H9 (cell line): Measurements from ENCODE around the gene ENC1. TPM values are rescaled to one million over a fixed set of nuclear protein-coding genes. Genes with fewer than 3 reads are reported as not detected.

Experiments
- DNase-seq: peaks from one replicate; pipeline ENCODE4 v3.0.0-alpha.2; 2017
- H2AFZ ChIP-seq: one replicate; pipeline ENCODE4 v1.6.1; 2013; ENCODE audit warnings: mild to moderate bottlenecking, low read length, control low read depth, moderate library complexity
- H2AK5ac ChIP-seq: 2 replicates; pipeline ENCODE4 v1.6.1; 2013; ENCODE audit warnings: low read length, control low read depth, mixed read lengths; ENCODE audit not compliant: insufficient read length
- H2BK120ac ChIP-seq: one replicate; pipeline ENCODE4 v1.6.1; 2013; ENCODE audit warnings: low read depth, mild to moderate bottlenecking, low read length, control low read depth, inconsistent platforms; ENCODE audit not compliant: poor library complexity, severe bottlenecking
- H2BK12ac ChIP-seq: 2 replicates; pipeline ENCODE4 v1.6.1; 2013; ENCODE audit warnings: low read length, control low read depth, mixed read lengths, low read depth; ENCODE audit not compliant: insufficient read length
- H2BK15ac ChIP-seq: 2 replicates; pipeline ENCODE4 v1.6.1; 2013; ENCODE audit warnings: low read depth, low read length, control low read depth
- H2BK20ac ChIP-seq: one replicate; pipeline ENCODE4 v1.6.1; 2013; ENCODE audit warnings: low read depth, mild to moderate bottlenecking, low read length, control low read depth, inconsistent platforms; ENCODE audit not compliant: poor library complexity, severe bottlenecking
- H2BK5ac ChIP-seq: 2 replicates; pipeline ENCODE4 v1.6.1; 2013; ENCODE audit warnings: low read length, control low read depth, mixed read lengths; ENCODE audit not compliant: insufficient read length
- H3K14ac ChIP-seq: 2 replicates; pipeline ENCODE4 v1.6.1; 2013; ENCODE audit warnings: low read length, control low read depth; ENCODE audit not compliant: insufficient read depth
- H3K18ac ChIP-seq: 2 replicates; pipeline ENCODE4 v1.6.1; 2013; ENCODE audit warnings: low read depth, mild to moderate bottlenecking, mixed read lengths, low read length, control low read depth; ENCODE audit not compliant: insufficient read length
- H3K23ac ChIP-seq: 2 replicates; pipeline ENCODE4 v1.6.1; 2013; ENCODE audit warnings: low read length, control low read depth, mixed read lengths, low read depth; ENCODE audit not compliant: insufficient read length
- H3K23me2 ChIP-seq: 2 replicates; pipeline ENCODE4 v1.6.1; 2013; ENCODE audit warnings: low read depth, mild to moderate bottlenecking, mixed read lengths, low read length, control low read depth; ENCODE audit not compliant: insufficient read length, poor library complexity, severe bottlenecking
- H3K27ac ChIP-seq: 2 replicates; pipeline ENCODE4 v1.5.1; 2013; ENCODE audit warnings: low read length, control low read depth, mixed read lengths, low read depth; ENCODE audit not compliant: insufficient read length
- H3K27me3 ChIP-seq: 2 replicates; pipeline ENCODE4 v1.6.1; 2013; ENCODE audit warnings: low read length, control low read depth, inconsistent platforms; ENCODE audit not compliant: insufficient read depth
- H3K4ac ChIP-seq: 2 replicates; pipeline ENCODE4 v1.6.1; 2013; ENCODE audit warnings: low read depth, mild to moderate bottlenecking, control low read depth, inconsistent platforms, low read length, moderate library complexity
- H3K4me1 ChIP-seq: 2 replicates; pipeline ENCODE4 v1.6.1; 2013; ENCODE audit warnings: low read length, control low read depth, inconsistent platforms; ENCODE audit not compliant: insufficient read depth
- H3K4me2 ChIP-seq: 2 replicates; pipeline ENCODE4 v1.6.1; 2013; ENCODE audit warnings: low read length, control low read depth, mixed read lengths; ENCODE audit not compliant: insufficient read length, insufficient read depth
- H3K56ac ChIP-seq: 2 replicates; pipeline ENCODE4 v1.6.1; 2013; ENCODE audit warnings: low read depth, mild to moderate bottlenecking, mixed read lengths, low read length, control low read depth; ENCODE audit not compliant: insufficient read length
- H3K79me1 ChIP-seq: 2 replicates; pipeline ENCODE4 v1.6.1; 2013; ENCODE audit warnings: low read depth, mild to moderate bottlenecking, moderate library complexity, low read length, control low read depth, inconsistent platforms; ENCODE audit not compliant: insufficient read depth, poor library complexity, severe bottlenecking
- H3K79me2 ChIP-seq: 2 replicates; pipeline ENCODE4 v1.6.1; 2013; ENCODE audit warnings: low read length, control low read depth, inconsistent platforms; ENCODE audit not compliant: insufficient read depth
- H3K9ac ChIP-seq: 2 replicates; pipeline ENCODE4 v1.6.1; 2013; ENCODE audit warnings: low read length, control low read depth, mixed read lengths; ENCODE audit not compliant: insufficient read length; ENCODE audit errors: extremely low read depth
- H3K9me3 ChIP-seq: one replicate; pipeline ENCODE4 v1.6.1; 2013; ENCODE audit warnings: low read depth, low read length, inconsistent platforms; ENCODE audit not compliant: control insufficient read depth
- H3T11ph ChIP-seq: one replicate; pipeline ENCODE4 v1.6.1; 2013; ENCODE audit warnings: mild to moderate bottlenecking, low read length, control low read depth, inconsistent platforms
- H4K20me1 ChIP-seq: one replicate; pipeline ENCODE4 v1.6.1; 2013; ENCODE audit not compliant: control insufficient read depth, insufficient read length, insufficient read depth
- H4K5ac ChIP-seq: 2 replicates; pipeline ENCODE4 v1.6.1; 2013; ENCODE audit warnings: low read depth, mild to moderate bottlenecking, mixed read lengths, low read length, control low read depth; ENCODE audit not compliant: insufficient read length
- H4K8ac ChIP-seq: replicated peaks from 2 replicates; pipeline ENCODE4 v1.6.1; 2013; ENCODE audit warnings: low read length, control low read depth, mixed read lengths, low read depth; ENCODE audit not compliant: insufficient read length
- H4K91ac ChIP-seq: 2 replicates; pipeline ENCODE4 v1.6.1; 2013; ENCODE audit warnings: low read depth, mild to moderate bottlenecking, moderate library complexity, mixed read lengths, low read length, control low read depth; ENCODE audit not compliant: insufficient read length
- H3K27ac Mint-ChIP-seq, 3 experiments: 2 replicates in 2 of 3; 3 replicates in 1 of 3; pipeline ENCODE4 v1.8.0; 2020 to 2021; ENCODE audit warnings: mixed read lengths in 3 of 3, mild to moderate bottlenecking in 1 of 3, moderate library complexity in 1 of 3
- H3K27me3 Mint-ChIP-seq: 2 replicates; pipeline ENCODE4 v1.8.0; 2021; ENCODE audit warnings: low read depth, mild to moderate bottlenecking, moderate library complexity, mixed read lengths
- H3K36me3 Mint-ChIP-seq, 3 experiments: 2 replicates in 2 of 3; 3 replicates in 1 of 3; pipeline ENCODE4 v1.8.0; 2020 to 2021; ENCODE audit warnings: low read depth in 3 of 3, mixed read lengths in 3 of 3; ENCODE audit not compliant: insufficient read depth in 1 of 3
- H3K4me1 Mint-ChIP-seq, 2 experiments: 2 replicates each; pipeline ENCODE4 v1.8.0; 2020; ENCODE audit warnings: mixed read lengths in 2 of 2
- H3K4me3 Mint-ChIP-seq, 2 experiments: 2 replicates in 1 of 2; 3 replicates in 1 of 2; pipeline ENCODE4 v1.8.0; 2020 to 2021; ENCODE audit warnings: mild to moderate bottlenecking in 2 of 2, mixed read lengths in 2 of 2, moderate library complexity in 1 of 2
- H3K9me3 Mint-ChIP-seq, 2 experiments: 2 replicates in 1 of 2; 3 replicates in 1 of 2; pipeline ENCODE4 v1.8.0; 2020; ENCODE audit warnings: mild to moderate bottlenecking in 2 of 2, mixed read lengths in 2 of 2, moderate library complexity in 1 of 2
- CTCF ChIP-seq: fragments of 200-600 bp; sonication (generic); conservative IDR thresholded peaks from 3 replicates; pipeline ENCODE4 v1.8.0; 2021; ENCODE audit warnings: antibody characterized with exemption, mild to moderate bottlenecking
- WGBS: extraction: QIAGEN DNeasy Blood & Tissue Kit; methylation state at CpG from one replicate; pipeline ENCODE4 v1.1.7; 2013; ENCODE audit warnings: missing lambda C conversion rate, low lambda C conversion rate, mixed read lengths; ENCODE audit not compliant: insufficient read length; ENCODE audit errors: extremely low coverage; 5-methylcytosine and 5-hydroxymethylcytosine counted together
- total RNA-seq: library from RNA; stranded (reverse); gene quantifications from 2 replicates; pipeline ENCODE4 v1.2.1, GENCODE V29; 2021

Gene ENC1
- total RNA-seq, 1 experiment from 2014 or later, result 14.4 TPM

GRCh38 chr5:74686962-74687751, 46.6 kb upstream of the ENC1 start:
- H3K9ac ChIP-seq, result no peak overlapping the region
- H3K4me1 ChIP-seq, result peaks cover 5% of the 10 kb centered on the region; the same call in 1 of the 2 replicates
- Mint-ChIP-seq H3K27ac (no peak overlapping the region), H3K4me3 (no peak overlapping the region), H3K36me3 (peaks cover 0 to 16% (median 8%) of the 10 kb centered on the region in 3 experiments; a peak in 4 of 7 replicates), H3K4me1 (peaks cover 6 to 10% of the 10 kb centered on the region in 2 experiments), H3K9me3 (no peaks in the 10 kb centered on the region), H3K27me3 (peaks cover 4% of the 10 kb centered on the region)
- H3K4me2 ChIP-seq, result no peak overlapping the region
- H4K8ac ChIP-seq, result no peak overlapping the region
- no peaks in the 10 kb centered on the region for H3K79me2 ChIP-seq
- peaks cover 8% of the 10 kb centered on the region for H3K23me2 ChIP-seq
- no peak overlapping the region for H3K56ac ChIP-seq
- WGBS, result no CpG with 5 or more reads among the region's 5 CpGs
- H3K9me3 ChIP-seq, result no peaks in the 10 kb centered on the region
- H3K27me3 ChIP-seq, result no peaks in the 10 kb centered on the region
- no peak overlapping the region for H4K91ac ChIP-seq
- no peak overlapping the region for H2AFZ ChIP-seq
- no peak for DNase-seq
- H3K23ac ChIP-seq, result no peak overlapping the region
- H2BK5ac ChIP-seq, result no peak overlapping the region
- H4K20me1 ChIP-seq, result no peaks in the 10 kb centered on the region
- H4K5ac ChIP-seq, result no peak overlapping the region
- H3T11ph ChIP-seq, result no peak overlapping the region
- H2BK20ac ChIP-seq, result no peak overlapping the region
- no peaks in the 10 kb centered on the region for H3K79me1 ChIP-seq
- no peak overlapping the region for H3K14ac ChIP-seq
- H3K27ac ChIP-seq, result no peak overlapping the region
- H2BK12ac ChIP-seq, result no peak overlapping the region
- H2BK15ac ChIP-seq, result no peak overlapping the region
- H2BK120ac ChIP-seq, result no peak overlapping the region
- TF ChIP-seq CTCF, result no peak
- no peak overlapping the region for H2AK5ac ChIP-seq
- no peak overlapping the region for H3K4ac ChIP-seq
- H3K18ac ChIP-seq, result no peak overlapping the region
